SU-DHL-6 (cell line): Measurements from ENCODE around the gene TOMM22.

Experiments
- H2AFZ ChIP-seq: fragments of 200-600 bp; sonication (generic); 2 replicates; pipeline ENCODE4 v1.6.1; 2014; ENCODE audit warnings: low read depth, mild to moderate bottlenecking, moderate library complexity, mixed read lengths, antibody characterized with exemption, low read length; ENCODE audit not compliant: severe bottlenecking
- H3F3A ChIP-seq: fragments of 200-600 bp; shearing (Covaris generic); 2 replicates; pipeline ENCODE4 v1.6.0; 2016; ENCODE audit warnings: antibody characterized with exemption, mild to moderate bottlenecking; ENCODE audit not compliant: insufficient read depth
- H3K27ac ChIP-seq: fragments of 200-600 bp; sonication (generic); 2 replicates; pipeline ENCODE4 v1.5.1; 2016; ENCODE audit warnings: low read depth, mild to moderate bottlenecking, low read length, moderate library complexity, mixed read lengths
- H3K27me3 ChIP-seq: fragments of 200-600 bp; sonication (generic), shearing (Covaris generic); 2 replicates; pipeline ENCODE4 v1.6.0; 2014; ENCODE audit warnings: mild to moderate bottlenecking, low read length
- H3K36me3 ChIP-seq: fragments of 200-600 bp; sonication (generic); 2 replicates; pipeline ENCODE4 v1.6.1; 2014; ENCODE audit warnings: mild to moderate bottlenecking, low read length, mixed read lengths
- H3K4me2 ChIP-seq: fragments of 300-600, 200-600 bp; shearing (Covaris generic), sonication (generic); 2 replicates; pipeline ENCODE4 v1.6.0; 2014; ENCODE audit warnings: low read length, low read depth, mild to moderate bottlenecking; ENCODE audit not compliant: poor library complexity, severe bottlenecking
- H3K4me3 ChIP-seq: fragments of 200-600 bp; sonication (generic); 2 replicates; pipeline ENCODE4 v1.5.1; 2014; ENCODE audit warnings: antibody characterized with exemption, low read length, mild to moderate bottlenecking, mixed read lengths; ENCODE audit not compliant: insufficient read depth, poor library complexity, severe bottlenecking
- H3K79me2 ChIP-seq: fragments of 200-600 bp; sonication (generic); 2 replicates; pipeline ENCODE4 v1.6.1; 2014; ENCODE audit warnings: mild to moderate bottlenecking, low read length, moderate library complexity; ENCODE audit not compliant: insufficient read depth
- H3K9ac ChIP-seq: fragments of 200-600 bp; sonication (generic); 2 replicates; pipeline ENCODE4 v1.7.0; 2014; ENCODE audit warnings: mild to moderate bottlenecking, low read length
- H3K9me2 ChIP-seq: fragments of 200-600 bp; sonication (generic); replicated peaks from 2 replicates; pipeline ENCODE4 v1.6.1; 2014; ENCODE audit warnings: low read length; ENCODE audit not compliant: insufficient read depth
- H3K9me3 ChIP-seq: fragments of 200-600 bp; sonication (generic); 2 replicates; pipeline ENCODE4 v1.6.1; 2014; ENCODE audit warnings: low read length, mixed read lengths; ENCODE audit not compliant: insufficient read depth
- H4K20me1 ChIP-seq: fragments of 200-600 bp; sonication (generic); 2 replicates; pipeline ENCODE4 v1.6.1; 2014; ENCODE audit warnings: low read depth, mild to moderate bottlenecking, antibody characterized with exemption, low read length, moderate library complexity, mixed read lengths
- EZH2phosphoT487 ChIP-seq: fragments of 200-600 bp; sonication (generic), shearing (Covaris generic); conservative IDR thresholded peaks from 2 replicates; pipeline ENCODE4 v1.6.1; 2018; ENCODE audit warnings: mild to moderate bottlenecking, antibody characterized with exemption, low read length, moderate library complexity, mixed read lengths
- TF ChIP-seq, protein P1 (sequence below): fragments of 200-600 bp; sonication (generic); IDR thresholded peaks from one replicate; pipeline ENCODE4 v1.5.1; 2017; ENCODE audit warnings: antibody characterized with exemption, mild to moderate bottlenecking, low read length, moderate library complexity; ENCODE audit not compliant: insufficient read depth, poor library complexity, severe bottlenecking

Gene TOMM22

GRCh38 chr22:38733329-38733723, 51.6 kb downstream of the TOMM22 start:
- TF ChIP-seq, protein P1, sequence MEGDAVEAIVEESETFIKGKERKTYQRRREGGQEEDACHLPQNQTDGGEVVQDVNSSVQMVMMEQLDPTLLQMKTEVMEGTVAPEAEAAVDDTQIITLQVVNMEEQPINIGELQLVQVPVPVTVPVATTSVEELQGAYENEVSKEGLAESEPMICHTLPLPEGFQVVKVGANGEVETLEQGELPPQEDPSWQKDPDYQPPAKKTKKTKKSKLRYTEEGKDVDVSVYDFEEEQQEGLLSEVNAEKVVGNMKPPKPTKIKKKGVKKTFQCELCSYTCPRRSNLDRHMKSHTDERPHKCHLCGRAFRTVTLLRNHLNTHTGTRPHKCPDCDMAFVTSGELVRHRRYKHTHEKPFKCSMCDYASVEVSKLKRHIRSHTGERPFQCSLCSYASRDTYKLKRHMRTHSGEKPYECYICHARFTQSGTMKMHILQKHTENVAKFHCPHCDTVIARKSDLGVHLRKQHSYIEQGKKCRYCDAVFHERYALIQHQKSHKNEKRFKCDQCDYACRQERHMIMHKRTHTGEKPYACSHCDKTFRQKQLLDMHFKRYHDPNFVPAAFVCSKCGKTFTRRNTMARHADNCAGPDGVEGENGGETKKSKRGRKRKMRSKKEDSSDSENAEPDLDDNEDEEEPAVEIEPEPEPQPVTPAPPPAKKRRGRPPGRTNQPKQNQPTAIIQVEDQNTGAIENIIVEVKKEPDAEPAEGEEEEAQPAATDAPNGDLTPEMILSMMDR: peak; percentile 92
- TF ChIP-seq EZH2phosphoT487: no peak
- Histone ChIP-seq H3K9ac (no peak overlapping the region), H3K4me2 (no peak overlapping the region), H3K27ac (no peak overlapping the region), H3K27me3 (no peaks in the 10 kb centered on the region), H3K4me3 (no peak overlapping the region), H3K9me3 (no peaks in the 10 kb centered on the region), H2AFZ (no peak overlapping the region), H3K79me2 (no peaks in the 10 kb centered on the region), H3K36me3 (no peaks in the 10 kb centered on the region; the same call in 1 of the 2 replicates), H3F3A (peaks cover 9% of the 10 kb centered on the region; the same call in 1 of the 2 replicates), H4K20me1 (no peaks in the 10 kb centered on the region), H3K9me2 (no peaks in the 10 kb centered on the region)

- Histone ChIP-seq H3K4me3 (no peak overlapping the region), H4K20me1 (no peaks in the 10 kb centered on the region), H3K79me2 (no peaks in the 10 kb centered on the region), H3F3A (peaks cover 9% of the 10 kb centered on the region; the same call in 1 of the 2 replicates), H3K27me3 (no peaks in the 10 kb centered on the region), H2AFZ (no peak overlapping the region), H3K9ac (no peak overlapping the region), H3K9me3 (no peaks in the 10 kb centered on the region), H3K27ac (no peak overlapping the region), H3K4me2 (no peak overlapping the region), H3K9me2 (no peaks in the 10 kb centered on the region), H3K36me3 (no peaks in the 10 kb centered on the region; the same call in 1 of the 2 replicates)
- TF ChIP-seq, protein P1: no peak
- no peak for TF ChIP-seq EZH2phosphoT487
Observed at GRCh38 chr22:38733724-38734381, 52.1 kb downstream of the TOMM22 start.

GRCh38 chr22:38734421-38735100, 52.8 kb downstream of the TOMM22 start:
- H3K4me2 ChIP-seq: no peak overlapping the region
- H3K79me2 ChIP-seq: no peaks in the 10 kb centered on the region
- H3K4me3 ChIP-seq: no peak overlapping the region
- no peaks in the 10 kb centered on the region; the same call in 1 of the 2 replicates for H3K36me3 ChIP-seq
- H3K27ac ChIP-seq: no peak overlapping the region
- no peak overlapping the region for H3K9ac ChIP-seq
- no peak for TF ChIP-seq EZH2phosphoT487
- TF ChIP-seq, protein P1: no peak
- H3K27me3 ChIP-seq: no peaks in the 10 kb centered on the region
- H3K9me3 ChIP-seq: no peaks in the 10 kb centered on the region
- H2AFZ ChIP-seq: no peak overlapping the region
- H4K20me1 ChIP-seq: no peaks in the 10 kb centered on the region
- H3K9me2 ChIP-seq: no peaks in the 10 kb centered on the region
- H3F3A ChIP-seq: peaks cover 9% of the 10 kb centered on the region; the same call in 1 of the 2 replicates
